Transverse colon (tissue), 4 donors: Measurements from ENCODE around the gene B4GALNT3. TPM values are rescaled to one million over a fixed set of nuclear protein-coding genes. Genes with fewer than 3 reads are reported as not detected.

ENCODE experiments used
- DNase-seq: peaks from one replicate; pipeline ENCODE4 v3.0.0-alpha.2; 2019
- H3K27ac ChIP-seq, 4 donors: fragments of 200-600 bp; sonication (generic); 2 replicates each; pipeline ENCODE4 v1.5.1; 2016 to 2018; ENCODE audit warnings: inconsistent platforms in 4 of 4
- H3K27me3 ChIP-seq: fragments of 200-600 bp; sonication (generic); 2 replicates; pipeline ENCODE4 v1.5.1; 2017; ENCODE audit warnings: inconsistent platforms
- H3K36me3 ChIP-seq, 4 donors: fragments of 200-600 bp; sonication (generic); 2 replicates each; pipeline ENCODE4 v1.5.1; 2017 to 2019; ENCODE audit warnings: inconsistent platforms in 4 of 4
- H3K4me1 ChIP-seq, 4 donors: fragments of 200-600 bp; sonication (generic); 2 replicates each; pipeline ENCODE4 v1.5.1; 2017 to 2020; ENCODE audit warnings: inconsistent platforms in 4 of 4
- H3K4me3 ChIP-seq, 4 donors: fragments of 200-600 bp; sonication (generic); 1 replicate in 1 of 4; 2 replicates in 3 of 4; pipeline versions ENCODE4 v1.5.1 to v1.6.1; 2017 to 2019; ENCODE audit warnings: inconsistent platforms in 4 of 4
- H3K9me3 ChIP-seq, 2 donors: fragments of 200-600 bp; sonication (generic); 2 replicates each; pipeline ENCODE4 v1.5.1; 2017 to 2019; ENCODE audit warnings: inconsistent platforms in 2 of 2
- EP300 ChIP-seq: sonication (generic); formaldehyde crosslinking; IDR thresholded peaks from one replicate; pipeline ENCODE4 v1.6.1; 2017; ENCODE audit warnings: antibody characterized with exemption, low read depth
- POLR2A ChIP-seq: fragments of 450-650 bp; IDR thresholded peaks from one replicate; pipeline ENCODE4 v1.6.1; 2016; ENCODE audit warnings: antibody characterized with exemption, mild to moderate bottlenecking, moderate library complexity
- POLR2AphosphoS5 ChIP-seq, 3 donors: sonication (generic); formaldehyde crosslinking; IDR thresholded peaks; one replicate each; pipeline ENCODE4 v1.6.1; 2016; ENCODE audit warnings: antibody characterized with exemption in 3 of 3
- WGBS, 2 donors: methylation state at CpG; one replicate each; pipeline ENCODE4 v1.1.5; 2018; ENCODE audit warnings: low coverage in 1 of 2; 5-methylcytosine and 5-hydroxymethylcytosine counted together
- in situ Hi-C, 4 donors: fragments of 200-750 bp; cut with MboI; loops; one replicate each; pipeline versions ENCODE4 v1.15.0 to v1.15.1; 2017; ENCODE audit warnings: low sequenced_read_pairs in 3 of 4, low pct_ligation_motif_present in 1 of 4, low pct_unique_long_range_greater_than_20kb in 1 of 4
- intact Hi-C: fragments of 100-400 bp; cut with DNase I; formaldehyde crosslinking; loops from one replicate; pipeline ENCODE4 v1.15.1; 2023; ENCODE audit warnings: low total_unique reads
- total RNA-seq, 4 donors: library from RNA; depleted of rRNA; stranded (reverse); fragments of >200 nt; gene quantifications; one replicate each; pipeline ENCODE4 v1.1.0, GENCODE V29; 2016
- TF ChIP-seq, protein P1 (sequence below), 5 experiments: fragments of 200-600 bp in 3 of 5; fragments of 450-650 bp in 2 of 5; sonication (generic) in 3 of 5; IDR thresholded peaks; 1 replicate in 2 of 5; 2 replicates in 3 of 5; pipeline ENCODE4 v1.5.1; 2016 to 2017; ENCODE audit warnings: antibody characterized with exemption in 5 of 5, inconsistent platforms in 3 of 5, mild to moderate bottlenecking in 2 of 5, moderate library complexity in 1 of 5

Gene B4GALNT3
- total RNA-seq, 4 donors from 2014 or later = 49.8 to 166 (median 93.4) TPM

DNA sequence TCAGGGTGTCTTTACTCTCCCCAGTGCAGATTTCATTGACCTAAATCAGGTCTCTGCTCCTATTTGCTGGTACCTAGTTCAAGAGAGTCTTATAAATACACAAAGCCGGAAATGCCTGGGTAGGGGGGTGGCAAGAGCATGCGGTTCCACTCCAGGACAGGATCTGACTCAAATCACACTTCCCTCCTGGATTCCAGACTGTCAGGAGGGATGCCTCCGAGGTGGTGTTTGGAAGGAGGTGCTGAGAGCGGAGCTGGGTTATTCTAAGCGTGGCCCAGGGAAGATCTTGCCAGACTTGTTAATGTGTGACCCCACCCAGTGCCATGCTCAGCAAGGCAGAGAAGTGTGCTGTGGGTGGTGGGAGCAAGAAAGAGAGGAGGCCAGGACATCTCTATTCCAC, 49.8 kb downstream of the B4GALNT3 start:
- Histone ChIP-seq H3K9me3 (no peaks in the 10 kb centered on the region), H3K27me3 (no peaks in the 10 kb centered on the region), H3K4me3 (no peak overlapping the region), H3K27ac (peak overlapping the region; percentile 75 to 84 (median 82)), H3K36me3 (no peaks in the 10 kb centered on the region), H3K4me1 (peaks cover 15 to 42% (median 31%) of the 10 kb centered on the region in 4 donors)
- TF ChIP-seq, protein P1, sequence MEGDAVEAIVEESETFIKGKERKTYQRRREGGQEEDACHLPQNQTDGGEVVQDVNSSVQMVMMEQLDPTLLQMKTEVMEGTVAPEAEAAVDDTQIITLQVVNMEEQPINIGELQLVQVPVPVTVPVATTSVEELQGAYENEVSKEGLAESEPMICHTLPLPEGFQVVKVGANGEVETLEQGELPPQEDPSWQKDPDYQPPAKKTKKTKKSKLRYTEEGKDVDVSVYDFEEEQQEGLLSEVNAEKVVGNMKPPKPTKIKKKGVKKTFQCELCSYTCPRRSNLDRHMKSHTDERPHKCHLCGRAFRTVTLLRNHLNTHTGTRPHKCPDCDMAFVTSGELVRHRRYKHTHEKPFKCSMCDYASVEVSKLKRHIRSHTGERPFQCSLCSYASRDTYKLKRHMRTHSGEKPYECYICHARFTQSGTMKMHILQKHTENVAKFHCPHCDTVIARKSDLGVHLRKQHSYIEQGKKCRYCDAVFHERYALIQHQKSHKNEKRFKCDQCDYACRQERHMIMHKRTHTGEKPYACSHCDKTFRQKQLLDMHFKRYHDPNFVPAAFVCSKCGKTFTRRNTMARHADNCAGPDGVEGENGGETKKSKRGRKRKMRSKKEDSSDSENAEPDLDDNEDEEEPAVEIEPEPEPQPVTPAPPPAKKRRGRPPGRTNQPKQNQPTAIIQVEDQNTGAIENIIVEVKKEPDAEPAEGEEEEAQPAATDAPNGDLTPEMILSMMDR (IDR thresholded peaks at IDR 0.05) = no peak
- TF ChIP-seq POLR2AphosphoS5 (IDR thresholded peaks at IDR 0.05) (no peak), POLR2A (no peak), EP300 (no peak)
- in situ Hi-C loops (no loop called here), intact Hi-C loops (no loop called here)
- 18 to 20% methylated on average over 5 of the region's 5 CpGs for WGBS, 2 donors
- peak; percentile 30 for DNase-seq

DNA sequence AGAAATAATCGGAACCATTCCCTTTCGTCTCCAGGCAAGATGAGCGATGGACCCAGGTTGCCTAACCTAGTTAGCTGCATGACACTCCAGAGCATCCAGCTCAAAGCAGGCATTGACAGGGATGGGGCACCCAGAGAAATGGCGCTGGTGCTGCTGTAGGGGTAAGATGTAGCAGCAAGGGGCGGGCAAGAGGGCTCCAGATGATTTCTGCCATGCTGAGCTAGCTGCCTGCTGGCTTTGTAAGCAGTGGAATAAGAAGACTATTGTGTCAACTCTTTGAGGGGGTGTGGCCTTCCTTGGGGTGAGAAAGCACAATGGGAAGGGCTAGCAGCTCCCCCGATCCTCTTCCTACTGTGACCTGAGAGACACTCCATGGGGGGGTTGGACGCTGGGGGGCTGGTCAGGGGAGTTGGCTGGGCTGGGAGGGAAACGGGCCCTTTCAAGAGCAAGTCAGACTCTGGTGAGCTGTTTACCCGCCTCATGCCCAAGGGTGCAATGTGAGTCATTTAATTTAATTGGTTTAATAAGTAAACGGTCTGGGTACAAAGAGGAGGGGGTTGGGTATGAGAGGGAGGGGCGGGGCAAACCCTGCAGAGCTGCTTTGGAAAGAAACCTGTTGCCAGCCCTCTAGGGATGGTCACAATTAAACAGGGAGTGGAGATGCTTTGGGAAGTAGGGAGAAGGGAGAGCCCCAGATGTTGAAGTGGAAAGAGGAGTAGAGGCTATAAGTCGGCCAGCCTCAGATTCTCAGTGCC, 50.5 kb downstream of the B4GALNT3 start:
- in situ Hi-C loops = no loop called here

GRCh38 chr12:512933-513332, 53.2 kb downstream of the B4GALNT3 start:
- no peak for DNase-seq
- Histone ChIP-seq H3K36me3 (no peaks in the 10 kb centered on the region), H3K4me3 (no peak overlapping the region), H3K27me3 (no peaks in the 10 kb centered on the region), H3K9me3 (no peaks in the 10 kb centered on the region), H3K4me1 (peaks cover 15 to 28% (median 22%) of the 10 kb centered on the region in 4 donors), H3K27ac (no peak overlapping the region)
- intact Hi-C loops (no loop called here), in situ Hi-C loops (no loop called here)
- 91 to 97% methylated on average over 6 of the region's 6 CpGs for WGBS, 2 donors
- no peak for TF ChIP-seq POLR2A
- no peak for TF ChIP-seq POLR2AphosphoS5 (IDR thresholded peaks at IDR 0.05)
- TF ChIP-seq, protein P1 (IDR thresholded peaks at IDR 0.05) = no peak
- no peak for TF ChIP-seq EP300

More for the DNA sequence above, 50.5 kb downstream of the B4GALNT3 start:
- DNase-seq = peak; percentile 78
- Histone ChIP-seq H3K36me3 (no peaks in the 10 kb centered on the region), H3K4me1 (peaks cover 15 to 41% (median 30%) of the 10 kb centered on the region in 4 donors), H3K27ac (peak overlapping the region; percentile 75 to 84 (median 82)), H3K27me3 (no peaks in the 10 kb centered on the region), H3K9me3 (no peaks in the 10 kb centered on the region), H3K4me3 (no peak overlapping the region)
- TF ChIP-seq POLR2A (peak; percentile 54), POLR2AphosphoS5 (IDR thresholded peaks at IDR 0.05) (peak; percentile 11 to 46 (median 38)), EP300 (no peak)
- TF ChIP-seq, protein P1 (IDR thresholded peaks at IDR 0.05) = no peak
- intact Hi-C loops = no loop called here
- WGBS, 2 donors = 6 to 36% methylated on average over 2 to 12 of the region's 12 CpGs

- Histone ChIP-seq H3K27ac (no peak overlapping the region), H3K9me3 (no peaks in the 10 kb centered on the region), H3K27me3 (no peaks in the 10 kb centered on the region), H3K4me1 (peaks cover 15 to 23% (median 18%) of the 10 kb centered on the region in 4 donors), H3K4me3 (no peak overlapping the region), H3K36me3 (no peaks in the 10 kb centered on the region)
- in situ Hi-C loops = no loop called here
- TF ChIP-seq EP300 (no peak), POLR2AphosphoS5 (IDR thresholded peaks at IDR 0.05) (no peak), POLR2A (no peak)
- TF ChIP-seq, protein P1 (IDR thresholded peaks at IDR 0.05) = no peak
- DNase-seq = no peak
- 74 to 82% methylated on average over 6 to 7 of the region's 7 CpGs for whole genome bisulfite sequencing, 2 donors
- intact Hi-C loops = no loop called here
Observed at GRCh38 chr12:513446-513845, 53.7 kb downstream of the B4GALNT3 start.
